ENCODE results near the gene APBA2.

GRCh38 chr15:28915041-28915810, 29.5 kb downstream of the APBA2 start:
- TF ChIP-seq POLR2A (IDR thresholded peaks at IDR 0.05), result no peak
- TF ChIP-seq CTCF (IDR thresholded peaks at IDR 0.05), result no peak
